ENCODE measurements around the gene TCERG1L.

TCERG1L gene

DNA sequence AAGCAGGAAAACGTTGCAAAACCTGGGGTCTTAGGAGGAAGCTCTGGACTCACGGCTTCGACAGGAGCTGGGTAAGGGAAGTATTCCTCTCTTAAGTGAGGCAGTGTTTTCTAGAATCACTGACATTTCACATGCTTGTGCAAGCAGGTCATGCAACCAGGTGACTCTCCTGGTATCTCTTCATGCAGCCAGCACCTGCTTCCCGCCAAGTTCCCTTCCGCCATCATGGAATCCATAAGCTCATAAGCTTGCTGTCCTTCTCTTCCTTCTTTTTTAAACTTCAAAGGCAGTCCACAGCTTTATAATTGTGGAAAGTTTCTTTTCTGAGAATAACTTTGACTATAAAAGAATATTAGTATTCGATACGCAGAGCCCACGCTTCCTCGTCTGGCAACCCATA lies 256.1 kb downstream of the TCERG1L start:
- no peak for DNase-seq

GRCh38 chr10:131053192-131053591 lies 258.3 kb downstream of the TCERG1L start:
- no peak for DNase-seq

- DNase-seq = no peak
Observed at GRCh38 chr10:131050162-131050766, 261.3 kb downstream of the TCERG1L start.

- DNase-seq = peak; percentile 57
Observed at GRCh38 chr10:131049016-131049415, 262.5 kb downstream of the TCERG1L start.

DNA sequence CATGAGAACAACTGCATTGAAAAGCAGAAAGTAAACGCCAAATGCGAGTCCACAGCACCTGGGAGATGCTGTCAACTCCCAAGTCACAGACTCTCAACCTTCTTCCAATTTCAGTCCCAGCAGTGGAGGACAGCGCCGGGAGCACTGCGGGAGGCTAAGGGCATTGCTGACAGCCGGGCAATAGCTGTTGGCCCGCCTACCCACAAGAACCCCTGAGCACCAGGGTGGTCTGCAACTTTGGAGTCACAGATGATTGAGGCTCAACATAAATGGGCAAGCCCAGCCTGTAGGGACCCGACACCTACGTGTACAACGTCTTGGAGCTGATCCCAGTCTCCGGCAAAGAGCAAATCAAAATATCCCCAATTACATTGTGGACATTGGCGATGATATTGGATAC lies 262.9 kb downstream of the TCERG1L start:
- no peak for DNase-seq

GRCh38 chr10:131047501-131047900 lies 264.0 kb downstream of the TCERG1L start:
- DNase-seq = peak; percentile 14

- DNase-seq = no peak
Observed at GRCh38 chr10:131046194-131046593, 265.3 kb downstream of the TCERG1L start.

GRCh38 chr10:131044379-131045111 lies 267.0 kb downstream of the TCERG1L start:
- no peak for DNase-seq

DNA sequence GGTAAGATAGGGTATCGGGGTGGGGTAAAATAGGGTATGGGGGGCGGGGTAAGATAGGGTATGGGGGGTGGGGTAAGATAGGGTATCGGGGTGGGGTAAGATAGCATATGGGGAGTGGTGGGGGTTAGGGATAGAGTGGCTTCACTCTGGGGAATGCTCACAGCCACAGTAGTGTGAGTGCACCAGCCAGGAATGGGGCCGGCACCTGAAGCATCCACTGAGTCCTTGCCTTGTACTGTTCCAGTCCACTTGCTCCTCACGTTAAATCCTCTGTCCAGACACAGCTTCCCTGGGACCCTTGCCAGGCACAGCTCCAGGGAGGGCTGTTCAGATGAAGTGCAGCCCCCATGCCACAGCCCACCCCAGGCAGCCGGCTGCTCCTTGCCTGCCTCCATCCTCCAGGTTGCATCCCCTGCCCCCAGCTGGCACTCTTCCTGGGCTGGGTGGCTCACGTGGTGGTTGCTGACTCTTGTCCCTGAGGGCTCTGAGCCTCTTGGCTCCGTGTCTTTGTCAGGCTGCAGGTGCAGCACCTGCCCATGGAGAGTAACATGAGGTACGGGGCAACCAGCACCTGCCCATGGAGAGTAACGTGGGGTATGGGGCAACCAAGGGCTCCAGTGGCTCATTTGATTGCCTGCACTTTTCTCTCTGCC lies 268.4 kb downstream of the TCERG1L start:
- DNase-seq = peak; percentile 11

Data from NCI-H69 (cell line).